HepG2 (cell line): ENCODE measurements around the gene EARS2. TPM values are rescaled to one million over a fixed set of nuclear protein-coding genes. Genes with fewer than 3 reads are reported as not detected.

Source experiments
- CC2D1A ChIP-seq: sonication (generic); formaldehyde crosslinking; IDR thresholded peaks from 2 replicates; pipeline ENCODE4 v1.8.1; 2023; ENCODE audit warnings: mild to moderate bottlenecking, missing genetic modification reagents
- FOSL1 ChIP-seq: sonication (generic); formaldehyde crosslinking; IDR thresholded peaks from 2 replicates; pipeline ENCODE4 v1.9.0; 2021; ENCODE audit warnings: missing genetic modification reagents, borderline replicate concordance
- GATA4 ChIP-seq: sonication (generic); IDR thresholded peaks from 2 replicates; pipeline ENCODE4 v1.6.1; 2016; ENCODE audit warnings: antibody characterized with exemption, low read depth, borderline replicate concordance
- HDAC1 ChIP-seq: sonication (generic); formaldehyde crosslinking; IDR thresholded peaks from 2 replicates; pipeline ENCODE4 v1.5.1; 2020; ENCODE audit warnings: mild to moderate bottlenecking, missing genetic modification reagents
- HNRNPK ChIP-seq: fragments of 200-400 bp; formaldehyde crosslinking; IDR thresholded peaks from 2 replicates; pipeline ENCODE4 v1.6.1; 2018; ENCODE audit warnings: low read length, low read depth, moderate library complexity, mild to moderate bottlenecking; ENCODE audit not compliant: poor library complexity, severe bottlenecking
- IKZF1 ChIP-seq: fragments of 450-650 bp; IDR thresholded peaks from 2 replicates; pipeline ENCODE4 v1.7.1; 2016
- IRX3 ChIP-seq: sonication (generic); formaldehyde crosslinking; IDR thresholded peaks from 2 replicates; pipeline ENCODE4 v1.8.1; 2023; ENCODE audit warnings: mild to moderate bottlenecking, low read depth, missing genetic modification reagents, borderline replicate concordance
- JUNB ChIP-seq: sonication (generic); formaldehyde crosslinking; IDR thresholded peaks from 2 replicates; pipeline ENCODE4 v1.8.0; 2022; ENCODE audit warnings: missing genetic modification reagents, mild to moderate bottlenecking, borderline replicate concordance
- MAFK ChIP-seq, 2 experiments: IDR thresholded peaks in 1 of 2; conservative IDR thresholded peaks in 1 of 2; 2 replicates each; pipeline ENCODE4 v1.6.1; 2011; ENCODE audit warnings: improper control_type of control experiment in 2 of 2, low read length in 2 of 2
- MXI1 ChIP-seq: IDR thresholded peaks from 3 replicates; pipeline ENCODE4 v1.6.1; 2012; ENCODE audit warnings: low read depth, low read length, inconsistent platforms, borderline replicate concordance
- NFE2L2 ChIP-seq: fragments of 150-350 bp; IDR thresholded peaks from 2 replicates; pipeline ENCODE4 v1.6.1; 2014; ENCODE audit warnings: low read length
- NFYB ChIP-seq: sonication (generic); formaldehyde crosslinking; IDR thresholded peaks from 2 replicates; pipeline ENCODE4 v1.4.0; 2020; ENCODE audit warnings: missing genetic modification reagents
- SP4 ChIP-seq: sonication (generic); formaldehyde crosslinking; IDR thresholded peaks from 2 replicates; pipeline ENCODE4 v1.8.1; 2023; ENCODE audit warnings: mild to moderate bottlenecking, missing genetic modification reagents
- TAF15 ChIP-seq: fragments of 200-400 bp; formaldehyde crosslinking; IDR thresholded peaks from one replicate; pipeline ENCODE4 v1.6.1; 2018; ENCODE audit warnings: mild to moderate bottlenecking, low read depth, low read length; ENCODE audit not compliant: poor library complexity, severe bottlenecking
- TCF7 ChIP-seq: sonication (generic); IDR thresholded peaks from 2 replicates; pipeline ENCODE4 v1.6.1; 2016; ENCODE audit warnings: antibody characterized with exemption, low read depth
- ZNF274 ChIP-seq: sonication (generic); formaldehyde crosslinking; IDR thresholded peaks from 2 replicates; pipeline ENCODE4 v1.5.1; 2020; ENCODE audit warnings: mild to moderate bottlenecking, missing genetic modification reagents
- ZNF598 ChIP-seq: sonication (generic); formaldehyde crosslinking; IDR thresholded peaks from 2 replicates; pipeline ENCODE4 v1.5.1; 2020; ENCODE audit warnings: mild to moderate bottlenecking, missing genetic modification reagents, borderline replicate concordance
- ZNF605 ChIP-seq: sonication (generic); formaldehyde crosslinking; IDR thresholded peaks from 2 replicates; pipeline ENCODE4 v1.8.0; 2022; ENCODE audit warnings: mild to moderate bottlenecking, missing genetic modification reagents
- ZNF629 ChIP-seq: sonication (generic); formaldehyde crosslinking; conservative IDR thresholded peaks from 2 replicates; pipeline ENCODE4 v1.5.0; 2020; ENCODE audit warnings: missing genetic modification reagents
- polyA plus RNA-seq, 8 experiments: library from polyadenylated mRNA; depleted of rRNA in 3 of 8; stranded (reverse) in 7 of 8; unstranded in 1 of 8; fragments of >200 nt; fragmentation: Illumina TruSeq in 4 of 8; extraction: Trizol in 4 of 8; gene quantifications; 2 replicates each; pipeline versions ENCODE4 v1.2.1 to v1.2.3, GENCODE V29; 2011 to 2016; ENCODE audit warnings: low read depth in 4 of 8, missing spikeins in 1 of 8, mixed read lengths in 1 of 8; ENCODE audit not compliant: insufficient read depth in 1 of 8
- total RNA-seq, 5 experiments: library from RNA; depleted of rRNA; stranded (reverse); fragments of >200 nt; fragmentation: Illumina TruSeq; extraction: Trizol; gene quantifications; 2 replicates each; pipeline ENCODE4 v1.2.3, GENCODE V29; 2016; ENCODE audit warnings: low read depth in 1 of 5
- TF ChIP-seq, protein P1 (sequence below): sonication (generic); formaldehyde crosslinking; IDR thresholded peaks from 2 replicates; pipeline ENCODE4 v1.5.1; 2020; ENCODE audit warnings: mild to moderate bottlenecking, missing genetic modification reagents
- TF ChIP-seq, protein P2 (sequence below): conservative IDR thresholded peaks from 2 replicates; pipeline ENCODE4 v1.6.1; 2018; ENCODE audit warnings: missing genetic modification reagents
- TF ChIP-seq, protein P3 (sequence below), 2 experiments: sonication (generic) in 1 of 2; formaldehyde crosslinking in 1 of 2; IDR thresholded peaks; 2 replicates each; pipeline versions ENCODE4 v1.5.1 to v1.6.1; 2011 to 2020; ENCODE audit warnings: borderline replicate concordance in 1 of 2, low read depth in 1 of 2, low read length in 1 of 2, mild to moderate bottlenecking in 1 of 2, missing genetic modification reagents in 1 of 2, moderate library complexity in 1 of 2
- TF ChIP-seq, protein P4 (sequence below): sonication (generic); formaldehyde crosslinking; IDR thresholded peaks from 2 replicates; pipeline ENCODE4 v1.5.1; 2020; ENCODE audit warnings: missing genetic modification reagents, mild to moderate bottlenecking, borderline replicate concordance

EARS2 gene
- total and polyA plus RNA-seq, 2 of the 13 experiments (the other 11 are each of a cell fraction or from before 2014, with no cell fraction given), result 49.4 to 80.4 TPM

DNA sequence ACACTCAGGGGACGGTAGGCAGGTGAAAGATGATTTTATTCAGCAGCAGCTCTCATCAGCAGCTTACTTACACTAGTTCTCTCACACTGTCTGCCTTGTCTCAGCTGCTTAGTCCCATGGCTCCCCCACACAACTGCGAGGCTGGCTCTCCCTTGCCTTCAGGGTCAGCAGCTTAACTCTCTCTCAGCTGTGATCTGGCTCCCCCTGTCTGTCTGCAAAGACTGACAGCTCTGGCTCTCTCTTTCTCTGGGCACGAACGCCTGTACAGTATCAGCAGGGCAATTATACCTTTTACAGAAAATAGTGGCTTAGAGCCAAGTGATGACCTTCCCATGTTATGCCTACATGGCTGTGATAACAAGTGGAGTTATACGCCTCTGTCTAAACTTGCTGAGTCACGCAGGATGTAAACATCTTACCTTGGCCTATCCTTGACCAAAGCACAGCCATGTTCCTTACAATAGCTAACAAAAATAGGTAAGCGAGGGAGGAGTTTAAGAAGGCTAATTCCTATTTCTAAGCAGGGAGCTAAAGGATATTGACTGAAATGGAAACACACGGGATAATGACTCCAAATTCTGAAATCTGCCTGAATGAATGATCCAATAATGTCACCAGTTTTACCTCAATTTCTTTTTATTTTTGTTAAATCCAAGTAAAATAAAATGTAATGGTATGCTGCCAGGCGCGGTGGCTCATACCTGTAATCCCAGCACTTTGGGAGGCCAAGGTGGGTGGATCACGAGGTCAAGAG, 40.0 kb upstream of the EARS2 start (continued):
- TF ChIP-seq, protein P1, sequence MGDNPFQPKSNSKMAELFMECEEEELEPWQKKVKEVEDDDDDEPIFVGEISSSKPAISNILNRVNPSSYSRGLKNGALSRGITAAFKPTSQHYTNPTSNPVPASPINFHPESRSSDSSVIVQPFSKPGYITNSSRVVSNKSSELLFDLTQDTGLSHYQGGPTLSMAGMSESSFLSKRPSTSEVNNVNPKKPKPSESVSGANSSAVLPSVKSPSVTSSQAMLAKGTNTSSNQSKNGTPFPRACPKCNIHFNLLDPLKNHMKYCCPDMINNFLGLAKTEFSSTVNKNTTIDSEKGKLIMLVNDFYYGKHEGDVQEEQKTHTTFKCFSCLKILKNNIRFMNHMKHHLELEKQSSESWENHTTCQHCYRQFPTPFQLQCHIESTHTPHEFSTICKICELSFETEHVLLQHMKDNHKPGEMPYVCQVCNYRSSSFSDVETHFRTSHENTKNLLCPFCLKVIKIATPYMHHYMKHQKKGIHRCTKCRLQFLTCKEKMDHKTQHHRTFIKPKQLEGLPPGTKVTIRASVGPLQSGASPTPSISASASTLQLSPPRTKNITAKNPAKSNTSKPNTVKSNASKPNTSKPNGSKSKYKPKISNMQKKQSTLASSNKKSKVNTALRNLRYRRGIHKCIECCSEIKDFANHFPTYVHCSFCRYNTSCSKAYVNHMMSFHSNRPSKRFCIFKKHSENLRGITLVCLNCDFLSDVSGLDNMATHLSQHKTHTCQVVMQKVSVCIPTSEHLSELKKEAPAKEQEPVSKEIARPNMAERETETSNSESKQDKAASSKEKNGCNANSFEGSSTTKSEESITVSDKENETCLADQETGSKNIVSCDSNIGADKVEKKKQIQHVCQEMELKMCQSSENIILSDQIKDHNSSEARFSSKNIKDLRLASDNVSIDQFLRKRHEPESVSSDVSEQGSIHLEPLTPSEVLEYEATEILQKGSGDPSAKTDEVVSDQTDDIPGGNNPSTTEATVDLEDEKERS (CRISPR knock-in tag), result peak; percentile 43; the same call in 1 of the 2 replicates
- TF ChIP-seq IRX3 (CRISPR knock-in tag) (no peak), NFYB (CRISPR knock-in tag) (no peak), ZNF274 (no peak), ZNF598 (no peak), ZNF605 (CRISPR knock-in tag) (no peak), JUNB (0 out of 2 replicates have a peak, but pooled peaks have one; percentile 39), HDAC1 (CRISPR knock-in tag) (no peak), TAF15 (no peak), HNRNPK (no peak), NFE2L2 (peak; percentile 90), MAFK (conservative IDR thresholded peaks at IDR 0.05 in 1 of 2, IDR thresholded peaks at IDR 0.05 in 1 of 2; ENCODE audit: low read length in 2 of 2) (peak; percentile 5 to 49; a peak in 2 of 4 replicates), TCF7 (no peak), IKZF1 (no peak), MXI1 (no peak), SP4 (CRISPR knock-in tag) (no peak), CC2D1A (CRISPR knock-in tag) (no peak), GATA4 (no peak), FOSL1 (no peak), ZNF629 (CRISPR knock-in tag) (no peak)
- TF ChIP-seq, protein P2, sequence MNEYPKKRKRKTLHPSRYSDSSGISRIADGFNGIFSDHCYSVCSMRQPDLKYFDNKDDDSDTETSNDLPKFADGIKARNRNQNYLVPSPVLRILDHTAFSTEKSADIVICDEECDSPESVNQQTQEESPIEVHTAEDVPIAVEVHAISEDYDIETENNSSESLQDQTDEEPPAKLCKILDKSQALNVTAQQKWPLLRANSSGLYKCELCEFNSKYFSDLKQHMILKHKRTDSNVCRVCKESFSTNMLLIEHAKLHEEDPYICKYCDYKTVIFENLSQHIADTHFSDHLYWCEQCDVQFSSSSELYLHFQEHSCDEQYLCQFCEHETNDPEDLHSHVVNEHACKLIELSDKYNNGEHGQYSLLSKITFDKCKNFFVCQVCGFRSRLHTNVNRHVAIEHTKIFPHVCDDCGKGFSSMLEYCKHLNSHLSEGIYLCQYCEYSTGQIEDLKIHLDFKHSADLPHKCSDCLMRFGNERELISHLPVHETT (CRISPR knock-in tag), result no peak
- TF ChIP-seq, protein P3, sequence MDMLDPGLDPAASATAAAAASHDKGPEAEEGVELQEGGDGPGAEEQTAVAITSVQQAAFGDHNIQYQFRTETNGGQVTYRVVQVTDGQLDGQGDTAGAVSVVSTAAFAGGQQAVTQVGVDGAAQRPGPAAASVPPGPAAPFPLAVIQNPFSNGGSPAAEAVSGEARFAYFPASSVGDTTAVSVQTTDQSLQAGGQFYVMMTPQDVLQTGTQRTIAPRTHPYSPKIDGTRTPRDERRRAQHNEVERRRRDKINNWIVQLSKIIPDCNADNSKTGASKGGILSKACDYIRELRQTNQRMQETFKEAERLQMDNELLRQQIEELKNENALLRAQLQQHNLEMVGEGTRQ (IDR thresholded peaks at IDR 0.05; ENCODE audit: low read depth, low read length), result no peak
- TF ChIP-seq, protein P3 (CRISPR knock-in tag; IDR thresholded peaks at IDR 0.05; ENCODE audit: borderline replicate concordance), result no peak
- TF ChIP-seq, protein P4, sequence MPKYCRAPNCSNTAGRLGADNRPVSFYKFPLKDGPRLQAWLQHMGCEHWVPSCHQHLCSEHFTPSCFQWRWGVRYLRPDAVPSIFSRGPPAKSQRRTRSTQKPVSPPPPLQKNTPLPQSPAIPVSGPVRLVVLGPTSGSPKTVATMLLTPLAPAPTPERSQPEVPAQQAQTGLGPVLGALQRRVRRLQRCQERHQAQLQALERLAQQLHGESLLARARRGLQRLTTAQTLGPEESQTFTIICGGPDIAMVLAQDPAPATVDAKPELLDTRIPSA (CRISPR knock-in tag), result no peak
